Kidney epithelial cell (primary cell): Measurements from ENCODE around the gene LCE3C. TPM values are rescaled to one million over a fixed set of nuclear protein-coding genes. Genes with fewer than 3 reads are reported as not detected.
"Not testable (repeated sequence)": the region's sequence is repeated elsewhere in the genome, so short reads cannot be mapped to it uniquely, and the experiment has no call there.

Experiments used
- DNase-seq: peaks from one replicate; pipeline ENCODE4 v3.0.0-alpha.2; 2010; ENCODE audit warnings: low read depth
- H3K27me3 ChIP-seq: 2 replicates; pipeline ENCODE4 v1.6.0; 2011; ENCODE audit warnings: low read length; ENCODE audit not compliant: control insufficient read depth, insufficient read depth
- H3K36me3 ChIP-seq: 2 replicates; pipeline ENCODE4 v1.5.1; 2011; ENCODE audit warnings: low read length; ENCODE audit not compliant: control insufficient read depth, insufficient read depth
- H3K4me3 ChIP-seq: 2 replicates; pipeline ENCODE4 v1.5.1; 2011; ENCODE audit warnings: low read depth, mild to moderate bottlenecking, control low read depth, low read length
- CTCF ChIP-seq: IDR thresholded peaks from 2 replicates; pipeline ENCODE4 v1.5.1; 2011; ENCODE audit warnings: mild to moderate bottlenecking, moderate library complexity, low read length, control low read depth, inconsistent platforms; ENCODE audit not compliant: insufficient read depth, poor library complexity, severe bottlenecking
- total RNA-seq: library from RNA; depleted of rRNA; stranded (reverse); fragments of >200 nt; gene quantifications from 2 replicates; pipeline ENCODE4 v1.2.3, GENCODE V29; 2015

Gene LCE3C
- total RNA-seq: not detected in 2 replicates

GRCh38 chr1:152599934-152600333 is at the start of gene LCE3C:
TSS of gene LCE3C (plus strand) at chr1:152600234. CDS start at chr1:152600732, 498 bp downstream.
- DNase-seq: no peak
- Histone ChIP-seq H3K27me3 (no peaks in the 10 kb centered on the region), H3K4me3 (no peak within 1 kb of the TSS), H3K36me3 (no peaks in the 10 kb centered on the region)
- TF ChIP-seq CTCF: no peak

GRCh38 chr1:152565115-152565514 is 34.9 kb upstream of the LCE3C start:
- H3K36me3 ChIP-seq: no peaks in the 10 kb centered on the region
- no peak for DNase-seq
- TF ChIP-seq CTCF: no peak

GRCh38 chr1:152565535-152566215 is 34.4 kb upstream of the LCE3C start:
- H3K36me3 ChIP-seq: no peaks in the 10 kb centered on the region
- H3K4me3 ChIP-seq: no peak overlapping the region
- no peaks in the 10 kb centered on the region for H3K27me3 ChIP-seq
- TF ChIP-seq CTCF: no peak
- no peak for DNase-seq

More at GRCh38 chr1:152565115-152565514, 34.9 kb upstream of the LCE3C start:
- no peaks in the 10 kb centered on the region for H3K27me3 ChIP-seq
- no peak overlapping the region for H3K4me3 ChIP-seq

GRCh38 chr1:152566681-152567080 is 33.4 kb upstream of the LCE3C start, which contains the start of gene LCE3E:
TSS of gene LCE3E (minus strand) at chr1:152566780. CDS start at chr1:152566208, 572 bp downstream.
- no peak for TF ChIP-seq CTCF
- H3K4me3 ChIP-seq: no peak within 1 kb of the TSS
- H3K27me3 ChIP-seq: no peaks in the 10 kb centered on the region
- DNase-seq: no peak
- H3K36me3 ChIP-seq: no peaks in the 10 kb centered on the region

GRCh38 chr1:152577168-152577567 is 22.9 kb upstream of the LCE3C start:
- no peak for TF ChIP-seq CTCF
- H3K4me3 ChIP-seq: no peak overlapping the region
- H3K27me3 ChIP-seq: no peaks in the 10 kb centered on the region
- DNase-seq: no peak
- no peaks in the 10 kb centered on the region for H3K36me3 ChIP-seq

GRCh38 chr1:152579526-152579925 is 20.5 kb upstream of the LCE3C start:
- not testable (repeated sequence) for H3K36me3 ChIP-seq, H3K27me3 ChIP-seq, H3K4me3 ChIP-seq, DNase-seq
